BJ (cell line): Measurements from ENCODE around the gene TEC. TPM values are rescaled to one million over a fixed set of nuclear protein-coding genes. Genes with fewer than 3 reads are reported as not detected.

Experiments used
- CTCF ChIA-PET: fragments of 350-600 bp; formaldehyde crosslinking; extraction: SDS; loops from one replicate; lab custom pipeline; 2021; ENCODE audit warnings: antibody characterized with exemption, inconsistent platforms; lab: Yijun Ruan, JAX
- POLR2A ChIA-PET: fragments of 300-600 bp; sonication (Branson Sonifier 250); formaldehyde crosslinking; extraction: SDS; loops from one replicate; lab custom pipeline; 2021; ENCODE audit warnings: antibody characterized with exemption; lab: Charles Lee
- DNase-seq: peaks from one replicate; pipeline ENCODE4 v3.0.0-alpha.2; 2011; ENCODE audit warnings: low read depth
- H3K27me3 ChIP-seq: 2 replicates; pipeline ENCODE4 v1.6.0; 2011; ENCODE audit warnings: low read length; ENCODE audit not compliant: control insufficient read depth, insufficient read depth
- H3K36me3 ChIP-seq: 2 replicates; pipeline ENCODE4 v1.5.1; 2011; ENCODE audit warnings: low read length; ENCODE audit not compliant: control insufficient read depth, insufficient read depth
- H3K4me3 ChIP-seq: 2 replicates; pipeline ENCODE4 v1.5.1; 2011; ENCODE audit warnings: low read depth, mild to moderate bottlenecking, control low read depth, low read length
- polyA plus RNA-seq: library from polyadenylated mRNA; depleted of rRNA; stranded (reverse); fragments of >200 nt; gene quantifications from 2 replicates; pipeline ENCODE4 v1.2.3, GENCODE V29; 2011
- TF ChIP-seq, protein P1 (sequence below): IDR thresholded peaks from 2 replicates; pipeline ENCODE4 v1.5.1; 2011; ENCODE audit warnings: low read depth, mild to moderate bottlenecking, control low read depth, inconsistent platforms, low read length, moderate library complexity; ENCODE audit not compliant: insufficient read depth

TEC gene
- polyA plus RNA-seq, 1 experiment = 0.20 TPM

DNA sequence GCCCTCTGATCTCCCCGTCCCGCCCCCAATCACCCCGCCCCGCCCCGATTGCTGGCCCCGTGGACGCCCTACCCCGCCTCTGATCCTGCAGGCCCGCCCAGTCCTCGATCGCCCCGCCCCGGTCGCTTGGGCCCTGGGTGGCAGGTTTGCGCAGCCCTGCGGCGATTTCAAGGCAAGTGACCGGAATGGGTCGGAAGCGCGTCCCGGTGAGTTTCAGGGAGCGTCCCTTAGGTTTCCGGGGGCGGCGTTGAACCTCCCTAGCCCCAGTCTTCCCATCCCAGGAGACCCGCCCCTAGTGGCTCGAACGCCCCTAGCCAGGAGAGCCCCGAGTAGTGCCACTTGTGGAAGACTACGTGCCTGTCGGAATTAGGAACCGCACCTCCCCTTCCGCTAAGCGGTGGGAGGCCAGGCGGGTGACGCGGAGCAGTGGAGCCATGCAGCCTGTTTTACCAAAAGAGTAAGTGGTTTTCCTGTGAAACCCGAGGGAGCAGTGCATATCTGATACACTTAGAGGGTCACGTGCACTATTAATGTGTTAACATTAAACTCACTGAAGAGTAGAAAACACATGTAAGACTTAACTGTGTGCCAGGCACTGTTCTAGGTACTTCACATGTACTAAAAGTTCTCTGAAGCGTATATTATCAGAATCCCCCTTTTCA lies 354 bp upstream of the TEC start:
- TF ChIP-seq, protein P1, sequence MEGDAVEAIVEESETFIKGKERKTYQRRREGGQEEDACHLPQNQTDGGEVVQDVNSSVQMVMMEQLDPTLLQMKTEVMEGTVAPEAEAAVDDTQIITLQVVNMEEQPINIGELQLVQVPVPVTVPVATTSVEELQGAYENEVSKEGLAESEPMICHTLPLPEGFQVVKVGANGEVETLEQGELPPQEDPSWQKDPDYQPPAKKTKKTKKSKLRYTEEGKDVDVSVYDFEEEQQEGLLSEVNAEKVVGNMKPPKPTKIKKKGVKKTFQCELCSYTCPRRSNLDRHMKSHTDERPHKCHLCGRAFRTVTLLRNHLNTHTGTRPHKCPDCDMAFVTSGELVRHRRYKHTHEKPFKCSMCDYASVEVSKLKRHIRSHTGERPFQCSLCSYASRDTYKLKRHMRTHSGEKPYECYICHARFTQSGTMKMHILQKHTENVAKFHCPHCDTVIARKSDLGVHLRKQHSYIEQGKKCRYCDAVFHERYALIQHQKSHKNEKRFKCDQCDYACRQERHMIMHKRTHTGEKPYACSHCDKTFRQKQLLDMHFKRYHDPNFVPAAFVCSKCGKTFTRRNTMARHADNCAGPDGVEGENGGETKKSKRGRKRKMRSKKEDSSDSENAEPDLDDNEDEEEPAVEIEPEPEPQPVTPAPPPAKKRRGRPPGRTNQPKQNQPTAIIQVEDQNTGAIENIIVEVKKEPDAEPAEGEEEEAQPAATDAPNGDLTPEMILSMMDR = peak; percentile 52
- ChIA-PET CTCF (interaction anchor here (1.2 kb wide), 1 partner anchor 21 kb away, joined by 4 read pairs; no protein-coding TSS in a partner anchor), POLR2A (no interaction called here)
- H3K4me3 ChIP-seq = peak overlapping the region; percentile 65
- DNase-seq = no peak
- no peaks in the 10 kb centered on the region for H3K36me3 ChIP-seq
- no peaks in the 10 kb centered on the region for H3K27me3 ChIP-seq

DNA sequence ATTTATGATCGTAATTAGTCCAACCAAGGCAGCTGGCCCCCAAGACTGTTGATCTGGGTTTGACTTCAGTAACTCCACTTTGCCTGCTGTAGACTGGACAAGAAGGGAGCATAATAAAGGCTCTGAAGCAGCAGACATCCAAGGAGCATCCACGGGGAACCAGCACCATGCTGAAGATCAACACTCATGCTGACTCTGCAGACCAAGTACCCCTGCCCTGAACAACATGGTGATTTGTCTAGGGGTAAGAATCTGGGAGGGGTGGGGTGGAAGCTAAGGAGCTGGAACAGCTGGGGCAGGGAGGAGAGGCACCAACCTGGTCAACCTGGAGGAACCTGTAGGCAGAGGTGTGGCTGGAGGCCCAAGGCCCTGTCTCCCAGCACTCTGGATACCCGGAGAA lies 2.1 kb downstream of the TEC start:
- ChIA-PET POLR2A (no interaction called here), CTCF (no interaction called here)
- Histone ChIP-seq H3K27me3 (no peaks in the 10 kb centered on the region), H3K4me3 (no peak overlapping the region), H3K36me3 (no peaks in the 10 kb centered on the region)
- no peak for DNase-seq
- TF ChIP-seq, protein P1 = no peak

DNA sequence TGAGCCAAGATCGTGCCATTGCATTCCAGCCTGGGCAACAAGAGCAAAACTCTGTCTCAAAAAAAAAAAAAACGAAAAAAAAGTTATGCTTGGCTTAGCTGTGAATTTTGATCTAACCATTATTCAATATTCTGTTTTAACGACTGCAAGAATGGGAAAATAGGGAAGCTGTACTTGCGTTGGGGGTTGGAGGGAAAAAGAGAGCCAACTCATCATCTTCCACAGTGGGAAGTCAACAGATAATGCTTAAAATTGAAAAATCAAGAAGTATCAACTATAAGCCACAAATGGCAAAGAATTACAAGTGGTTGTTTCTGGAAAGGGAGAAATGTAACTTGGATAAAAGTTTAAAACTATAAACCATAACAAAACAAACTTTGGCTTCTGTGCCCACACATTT lies 2.9 kb downstream of the TEC start:
- H3K4me3 ChIP-seq = no peak overlapping the region
- H3K27me3 ChIP-seq = no peaks in the 10 kb centered on the region
- no peaks in the 10 kb centered on the region for H3K36me3 ChIP-seq
- ChIA-PET CTCF (no interaction called here), POLR2A (no interaction called here)
- no peak for DNase-seq
- TF ChIP-seq, protein P1 = no peak

DNA sequence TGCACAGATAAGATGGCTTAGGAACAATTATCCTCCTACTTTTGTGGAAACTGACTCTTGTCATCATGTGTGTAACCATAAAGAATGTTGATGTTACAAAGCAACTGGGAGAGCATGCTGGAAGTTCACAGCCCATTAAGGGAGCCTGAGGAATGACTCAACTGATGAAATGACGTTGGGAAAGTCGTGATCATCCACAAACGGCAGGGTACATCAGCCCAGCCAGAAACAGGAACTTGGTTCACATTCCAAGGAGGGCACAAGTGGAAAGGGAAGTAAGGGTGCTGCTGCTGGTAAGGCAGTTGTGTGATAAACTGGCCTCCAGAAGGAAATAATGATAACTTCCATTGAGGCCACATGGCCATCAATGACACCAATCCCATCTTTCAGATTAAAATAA lies 6.7 kb downstream of the TEC start:
- Histone ChIP-seq H3K4me3 (no peak overlapping the region), H3K27me3 (no peaks in the 10 kb centered on the region), H3K36me3 (no peaks in the 10 kb centered on the region)
- POLR2A ChIA-PET = no interaction called here
- DNase-seq = no peak
- TF ChIP-seq, protein P1 = no peak
- CTCF ChIA-PET = interaction anchor here (0.6 to 0.8 kb wide), 3 partner anchors 10 to 390 kb away, joined by 3 read pairs; no protein-coding TSS in a partner anchor

DNA sequence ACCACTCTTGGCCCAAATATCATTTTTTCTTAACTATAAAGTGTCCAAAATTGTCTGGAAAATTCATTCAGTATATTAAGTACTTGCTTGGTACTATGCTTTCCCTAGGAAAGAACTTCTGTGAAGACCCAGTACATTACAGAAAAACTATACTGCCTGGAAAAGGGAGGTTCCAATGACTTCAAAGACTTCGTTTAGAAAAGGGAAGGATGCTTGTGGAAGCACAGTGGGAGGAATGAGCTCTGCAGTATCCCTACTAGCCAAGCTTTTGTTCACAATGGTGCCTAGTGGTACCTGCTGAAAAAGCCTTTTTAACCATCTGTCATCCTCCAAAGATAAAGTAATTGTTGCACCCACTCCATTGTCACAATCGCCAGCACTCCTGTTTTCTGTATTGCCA lies 7.2 kb downstream of the TEC start:
- TF ChIP-seq, protein P1 = no peak
- H3K4me3 ChIP-seq = no peak overlapping the region
- DNase-seq = no peak
- ChIA-PET POLR2A (no interaction called here), CTCF (interaction anchor here (0.8 kb wide), 1 partner anchor 10 kb away, joined by 3 read pairs; no protein-coding TSS in a partner anchor)
- no peaks in the 10 kb centered on the region for H3K27me3 ChIP-seq
- no peaks in the 10 kb centered on the region for H3K36me3 ChIP-seq
